GM12878 (cell line): ENCODE data around the gene RNF148. TPM values are rescaled to one million over a fixed set of nuclear protein-coding genes. Genes with fewer than 3 reads are reported as not detected.

ENCODE experiments used
- ATAC-seq: fragments of 200-7000 bp; cut with Tn5 transposase; 3 replicates; pipeline ENCODE4 v1.9.1; 2020; ENCODE audit warnings: mild to moderate bottlenecking, moderate library complexity
- BruUV-seq: library from RNA; stranded (reverse); fragments of 400-500 nt; replicated peaks from 2 replicates; lab custom pipeline; 2021; lab: Mats Ljungman, UMichigan
- CTCF ChIA-PET: fragments of 300-600 bp; sonication (Branson Sonifier 250); formaldehyde crosslinking; extraction: SDS; loops from one replicate; lab custom pipeline; 2021; ENCODE audit warnings: inconsistent platforms; lab: Yijun Ruan, JAX
- POLR2A ChIA-PET: fragments of 350-600 bp; formaldehyde crosslinking; extraction: SDS; loops from one replicate; lab custom pipeline; 2021; ENCODE audit warnings: inconsistent platforms; lab: Charles Lee
- RAD21 ChIA-PET: fragments of 300-600 bp; sonication (Branson Sonifier 250); formaldehyde crosslinking; loops from one replicate; lab custom pipeline; 2023; ENCODE audit warnings: antibody characterized with exemption; ENCODE audit not compliant: unreplicated experiment; lab: Charles Lee
- SMC1A ChIA-PET: fragments of 300-600 bp; sonication (Branson Sonifier 250); formaldehyde crosslinking; loops from one replicate; lab custom pipeline; 2023; ENCODE audit not compliant: unreplicated experiment, uncharacterized antibody; lab: Charles Lee
- DNase-seq: peaks from one replicate; pipeline ENCODE4 v3.0.0-alpha.2; 2011; ENCODE audit warnings: low read depth, low spot score
- FAIRE-seq: peaks from 3 replicates; lab custom pipeline; 2011; peaks lifted over from hg19 to GRCh38; lab: Jason Lieb, UNC
- H2AFZ ChIP-seq: 2 replicates; pipeline ENCODE4 v1.6.0; 2011; ENCODE audit warnings: low read depth, low read length, control low read depth; ENCODE audit not compliant: control insufficient read depth
- H3K27ac ChIP-seq: 2 replicates; pipeline ENCODE4 v1.5.1; 2011; ENCODE audit warnings: control low read depth; ENCODE audit not compliant: control insufficient read depth, insufficient read depth
- H3K27me3 ChIP-seq, 2 experiments: replicated peaks in 1 of 2; 2 replicates each; pipeline versions ENCODE4 v1.6.0 to v1.6.1; 2011; ENCODE audit warnings: low read length in 1 of 2; ENCODE audit not compliant: control insufficient read depth in 2 of 2, insufficient read depth in 2 of 2
- H3K36me3 ChIP-seq, 2 experiments: 2 replicates each; pipeline ENCODE4 v1.5.1; 2011; ENCODE audit warnings: low read length in 1 of 2; ENCODE audit not compliant: control insufficient read depth in 2 of 2, insufficient read depth in 2 of 2
- H3K4me1 ChIP-seq: 2 replicates; pipeline ENCODE4 v1.6.1; 2011; ENCODE audit warnings: mild to moderate bottlenecking, low read length, moderate library complexity, mixed read lengths; ENCODE audit not compliant: control insufficient read depth, insufficient read depth
- H3K4me2 ChIP-seq: 2 replicates; pipeline ENCODE4 v1.6.0; 2011; ENCODE audit warnings: control low read depth; ENCODE audit not compliant: control insufficient read depth, insufficient read depth
- H3K4me3 ChIP-seq: fragments of 200-600 bp; sonication (generic); 2 replicates; pipeline ENCODE4 v1.5.1; 2016
- H3K79me2 ChIP-seq: 2 replicates; pipeline ENCODE4 v1.6.0; 2011; ENCODE audit warnings: low read length; ENCODE audit not compliant: control insufficient read depth, insufficient read depth
- H3K9ac ChIP-seq: 2 replicates; pipeline ENCODE4 v1.8.0; 2011; ENCODE audit warnings: low read length, control low read depth, mixed read lengths; ENCODE audit not compliant: control insufficient read depth, insufficient read depth
- H3K9me3 ChIP-seq: replicated peaks from 3 replicates; pipeline ENCODE4 v1.5.1; 2011; ENCODE audit warnings: mild to moderate bottlenecking, low read length; ENCODE audit not compliant: control insufficient read depth, insufficient read depth
- H4K20me1 ChIP-seq: 2 replicates; pipeline ENCODE4 v1.6.0; 2011; ENCODE audit not compliant: control insufficient read depth, insufficient read depth
- IKZF1 ChIP-seq: fragments of 450-650 bp; conservative IDR thresholded peaks from 2 replicates; pipeline ENCODE4 v1.6.1; 2017; ENCODE audit warnings: antibody characterized with exemption, mild to moderate bottlenecking
- KAT2A ChIP-seq: conservative IDR thresholded peaks from 2 replicates; pipeline ENCODE4 v1.6.1; 2011; ENCODE audit warnings: low read depth, low read length; ENCODE audit not compliant: control insufficient read depth
- MEF2A ChIP-seq: IDR thresholded peaks from 2 replicates; pipeline ENCODE4 v1.6.1; 2011; ENCODE audit warnings: low read depth, mild to moderate bottlenecking, low read length, moderate library complexity; ENCODE audit not compliant: insufficient read depth
- NR2C1 ChIP-seq: fragments of 450-650 bp; IDR thresholded peaks from 2 replicates; pipeline ENCODE4 v1.6.1; 2017; ENCODE audit warnings: antibody characterized with exemption, mild to moderate bottlenecking, moderate library complexity
- RB1 ChIP-seq: fragments of 450-650 bp; formaldehyde crosslinking; IDR thresholded peaks from 2 replicates; pipeline ENCODE4 v1.6.1; 2017; ENCODE audit warnings: mild to moderate bottlenecking, borderline replicate concordance
- RFX5 ChIP-seq: IDR thresholded peaks from 2 replicates; pipeline ENCODE4 v1.6.1; 2011; ENCODE audit warnings: low read depth, low read length, improper control_type of control experiment
- ZNF24 ChIP-seq: fragments of 450-650 bp; IDR thresholded peaks from 2 replicates; pipeline ENCODE4 v1.6.1; 2017; ENCODE audit warnings: antibody characterized with exemption, mild to moderate bottlenecking
- ZZZ3 ChIP-seq: IDR thresholded peaks from 2 replicates; pipeline ENCODE4 v1.6.1; 2011; ENCODE audit warnings: low read depth; ENCODE audit not compliant: control insufficient read depth, insufficient read length
- WGBS: methylation state at CpG from one replicate; pipeline ENCODE4 v1.1.6; 2016; ENCODE audit warnings: low lambda C conversion rate; ENCODE audit not compliant: insufficient replicate concordance, insufficient coverage; ENCODE audit errors: missing lambda C conversion rate; 5-methylcytosine and 5-hydroxymethylcytosine counted together
- in situ Hi-C: fragments of 300-500 bp; cut with MboI; formaldehyde crosslinking; loops from 9 replicates; pipeline ENCODE4 v1.14.3; 2018; ENCODE audit warnings: mixed read lengths
- intact Hi-C: fragments of 100-400 bp; cut with micrococcal nuclease; formaldehyde crosslinking; loops from one replicate; pipeline ENCODE4 v1.14.2; 2022; ENCODE audit not compliant: unreplicated experiment
- polyA plus RNA-seq, 11 experiments: library from polyadenylated mRNA; depleted of rRNA in 4 of 11; unstranded in 6 of 11; stranded (reverse) in 5 of 11; fragments of >200 nt; fragmentation: Nextera tagmentation in 4 of 11; fragmentation: Illumina TruSeq in 1 of 11; extraction: Ambion mirVana in 4 of 11; extraction: Trizol in 1 of 11; gene quantifications; 1 replicate in 1 of 11; 2 replicates in 10 of 11; pipeline versions ENCODE4 v1.2.1 to v1.2.3, GENCODE V29; 2011 to 2016; ENCODE audit warnings: inconsistent platforms in 2 of 11, missing spikeins in 2 of 11, low read depth in 1 of 11
- total RNA-seq, 4 experiments: library from RNA; depleted of rRNA in 3 of 4; stranded (reverse); fragments of >200 nt in 3 of 4; fragmentation: Illumina TruSeq in 1 of 4; extraction: Trizol in 1 of 4; gene quantifications; 2 replicates each; pipeline versions ENCODE4 v1.2.1 to v1.2.3, GENCODE V29; 2013 to 2021
- TF ChIP-seq, protein P1 (sequence below): fragments of 450-650 bp; formaldehyde crosslinking; IDR thresholded peaks from 2 replicates; pipeline ENCODE4 v1.4.0; 2020; ENCODE audit warnings: mild to moderate bottlenecking, moderate library complexity
- TF ChIP-seq, protein P2 (sequence below): IDR thresholded peaks from 2 replicates; pipeline ENCODE4 v1.6.1; 2012; ENCODE audit warnings: low read depth, low read length, improper control_type of control experiment

The RNF148 gene
- total and polyA plus RNA-seq, 10 of the 15 experiments (the other 5 are each of a cell fraction or from before 2014, with no cell fraction given) = 0.06 to 0.22 (median 0.17) TPM; not detected in 7

DNA sequence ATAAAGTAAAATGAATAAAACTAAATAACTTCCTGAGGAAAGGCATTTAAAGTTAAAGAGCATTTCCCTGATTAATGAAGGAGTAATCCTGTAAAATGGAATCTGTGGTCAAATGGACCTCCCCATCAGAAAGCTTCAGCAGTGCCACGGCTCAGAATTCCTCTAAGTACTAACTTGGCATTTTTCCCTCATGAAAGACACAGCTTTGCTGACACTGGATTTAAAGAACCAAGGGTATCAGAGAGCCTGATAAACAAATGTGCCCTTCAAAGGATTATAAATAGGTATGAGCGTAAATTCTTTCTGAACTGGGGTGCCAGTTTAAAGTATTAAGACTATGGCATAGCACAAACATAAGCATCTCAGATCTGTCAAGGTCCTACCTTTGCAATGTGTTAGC, 24.2 kb upstream of the RNF148 start:
- no peak for FAIRE-seq
- no TSS peak for BruUV-seq
- no peak for DNase-seq
- SMC1A ChIA-PET = interaction anchor here (0.7 to 5.3 kb wide), 11 partner anchors 11 to 98 kb away, joined by 3 to 60 read pairs (median 3); no protein-coding TSS in a partner anchor
- WGBS = 46% methylated on average over 2 of the region's 2 CpGs
- TF ChIP-seq ZZZ3 = no peak
- TF ChIP-seq IKZF1 = no peak
- no peak for TF ChIP-seq RFX5
- TF ChIP-seq, protein P1, sequence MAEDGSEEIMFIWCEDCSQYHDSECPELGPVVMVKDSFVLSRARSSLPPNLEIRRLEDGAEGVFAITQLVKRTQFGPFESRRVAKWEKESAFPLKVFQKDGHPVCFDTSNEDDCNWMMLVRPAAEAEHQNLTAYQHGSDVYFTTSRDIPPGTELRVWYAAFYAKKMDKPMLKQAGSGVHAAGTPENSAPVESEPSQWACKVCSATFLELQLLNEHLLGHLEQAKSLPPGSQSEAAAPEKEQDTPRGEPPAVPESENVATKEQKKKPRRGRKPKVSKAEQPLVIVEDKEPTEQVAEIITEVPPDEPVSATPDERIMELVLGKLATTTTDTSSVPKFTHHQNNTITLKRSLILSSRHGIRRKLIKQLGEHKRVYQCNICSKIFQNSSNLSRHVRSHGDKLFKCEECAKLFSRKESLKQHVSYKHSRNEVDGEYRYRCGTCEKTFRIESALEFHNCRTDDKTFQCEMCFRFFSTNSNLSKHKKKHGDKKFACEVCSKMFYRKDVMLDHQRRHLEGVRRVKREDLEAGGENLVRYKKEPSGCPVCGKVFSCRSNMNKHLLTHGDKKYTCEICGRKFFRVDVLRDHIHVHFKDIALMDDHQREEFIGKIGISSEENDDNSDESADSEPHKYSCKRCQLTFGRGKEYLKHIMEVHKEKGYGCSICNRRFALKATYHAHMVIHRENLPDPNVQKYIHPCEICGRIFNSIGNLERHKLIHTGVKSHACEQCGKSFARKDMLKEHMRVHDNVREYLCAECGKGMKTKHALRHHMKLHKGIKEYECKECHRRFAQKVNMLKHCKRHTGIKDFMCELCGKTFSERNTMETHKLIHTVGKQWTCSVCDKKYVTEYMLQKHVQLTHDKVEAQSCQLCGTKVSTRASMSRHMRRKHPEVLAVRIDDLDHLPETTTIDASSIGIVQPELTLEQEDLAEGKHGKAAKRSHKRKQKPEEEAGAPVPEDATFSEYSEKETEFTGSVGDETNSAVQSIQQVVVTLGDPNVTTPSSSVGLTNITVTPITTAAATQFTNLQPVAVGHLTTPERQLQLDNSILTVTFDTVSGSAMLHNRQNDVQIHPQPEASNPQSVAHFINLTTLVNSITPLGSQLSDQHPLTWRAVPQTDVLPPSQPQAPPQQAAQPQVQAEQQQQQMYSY = no peak
- TF ChIP-seq, protein P2, sequence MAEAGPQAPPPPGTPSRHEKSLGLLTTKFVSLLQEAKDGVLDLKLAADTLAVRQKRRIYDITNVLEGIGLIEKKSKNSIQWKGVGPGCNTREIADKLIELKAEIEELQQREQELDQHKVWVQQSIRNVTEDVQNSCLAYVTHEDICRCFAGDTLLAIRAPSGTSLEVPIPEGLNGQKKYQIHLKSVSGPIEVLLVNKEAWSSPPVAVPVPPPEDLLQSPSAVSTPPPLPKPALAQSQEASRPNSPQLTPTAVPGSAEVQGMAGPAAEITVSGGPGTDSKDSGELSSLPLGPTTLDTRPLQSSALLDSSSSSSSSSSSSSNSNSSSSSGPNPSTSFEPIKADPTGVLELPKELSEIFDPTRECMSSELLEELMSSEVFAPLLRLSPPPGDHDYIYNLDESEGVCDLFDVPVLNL = no peak
- TF ChIP-seq MEF2A = no peak
- TF ChIP-seq RB1 = no peak
- no peak for TF ChIP-seq ZNF24
- TF ChIP-seq KAT2A = no peak
- TF ChIP-seq NR2C1 = no peak
- no peaks in the 10 kb centered on the region for H3K79me2 ChIP-seq
- no peaks in the 10 kb centered on the region for H4K20me1 ChIP-seq
- H3K27ac ChIP-seq = no peak overlapping the region
- POLR2A ChIA-PET = interaction anchor here (0.6 to 1.0 kb wide), 3 partner anchors 11 to 477 kb away, joined by 3 to 4 read pairs (median 3); no protein-coding TSS in a partner anchor
- intact Hi-C loops (no loop called here), in situ Hi-C loops (no loop called here)
- no peak overlapping the region for H2AFZ ChIP-seq
- RAD21 ChIA-PET = interaction anchor here (0.8 to 3.4 kb wide), 7 partner anchors 9 to 76 kb away, joined by 3 to 26 read pairs (median 4); no protein-coding TSS in a partner anchor
- CTCF ChIA-PET = interaction anchor here (0.9 to 3.2 kb wide), 7 partner anchors 8 to 437 kb away, joined by 3 to 21 read pairs (median 4); no protein-coding TSS in a partner anchor
- H3K4me3 ChIP-seq = no peak overlapping the region
- no peaks in the 10 kb centered on the region for H3K9me3 ChIP-seq
- H3K4me1 ChIP-seq = no peaks in the 10 kb centered on the region
- no peaks in the 10 kb centered on the region for H3K27me3 ChIP-seq
- H3K36me3 ChIP-seq = no peaks in the 10 kb centered on the region
- H3K9ac ChIP-seq = no peak overlapping the region
- no peak overlapping the region for H3K4me2 ChIP-seq
- no peak for ATAC-seq
